Caco-2 (cell line): ENCODE results near the gene OR52N2. TPM values are rescaled to one million over a fixed set of nuclear protein-coding genes. Genes with fewer than 3 reads are reported as not detected.

Experiments
- Bru-seq: library from RNA; stranded (reverse); fragments of 400-500 nt; gene quantifications from one replicate; lab custom pipeline; 2021; lab: Mats Ljungman, UMichigan
- BruChase-seq, 2 experiments: library from RNA; stranded (reverse); fragments of 400-500 nt; gene quantifications; one replicate each; lab custom pipeline; 2021; lab: Mats Ljungman, UMichigan
- BruUV-seq: library from RNA; stranded (reverse); fragments of 400-500 nt; replicated peaks from 2 replicates; lab custom pipeline; 2021; lab: Mats Ljungman, UMichigan
- CTCF ChIA-PET: fragments of 300-600 bp; sonication (Branson Sonifier 250); formaldehyde crosslinking; loops from one replicate; lab custom pipeline; 2022; ENCODE audit warnings: antibody characterized with exemption; lab: Charles Lee
- POLR2A ChIA-PET: fragments of 300-600 bp; sonication (Branson Sonifier 250); formaldehyde crosslinking; loops from one replicate; lab custom pipeline; 2022; ENCODE audit warnings: antibody characterized with exemption; lab: Charles Lee
- DNase-seq, 2 experiments: peaks; one replicate each; pipeline versions ENCODE4 v3.0.0 to v3.0.0-alpha.2; 2020 to 2022
- H3K27me3 ChIP-seq: replicated peaks from 2 replicates; pipeline ENCODE4 v1.6.0; 2011; ENCODE audit warnings: low read length; ENCODE audit not compliant: control insufficient read depth, insufficient read depth
- H3K36me3 ChIP-seq: 2 replicates; pipeline ENCODE4 v1.5.1; 2011; ENCODE audit warnings: low read length; ENCODE audit not compliant: control insufficient read depth, insufficient read depth
- H3K4me1 ChIP-seq: fragments of 250-450 bp; sonication (Bioruptor Pico); 2 replicates; pipeline ENCODE4 v1.5.1; 2020; ENCODE audit warnings: mild to moderate bottlenecking
- H3K4me3 ChIP-seq: 2 replicates; pipeline ENCODE4 v1.5.1; 2011; ENCODE audit warnings: low read depth, mild to moderate bottlenecking, control low read depth, low read length
- H3K9me3 ChIP-seq: fragments of 250-450 bp; sonication (Bioruptor Pico); 2 replicates; pipeline ENCODE4 v1.5.1; 2020; ENCODE audit warnings: mild to moderate bottlenecking, moderate library complexity
- H3K27ac Mint-ChIP-seq: one replicate; pipeline ENCODE4 v1.8.0; 2022; ENCODE audit warnings: mixed read lengths; ENCODE audit not compliant: unreplicated experiment
- H3K27me3 Mint-ChIP-seq: one replicate; pipeline ENCODE4 v1.8.0; 2022; ENCODE audit warnings: mixed read lengths; ENCODE audit not compliant: insufficient read depth, unreplicated experiment
- H3K36me3 Mint-ChIP-seq: one replicate; pipeline ENCODE4 v1.8.0; 2022; ENCODE audit warnings: mild to moderate bottlenecking, mixed read lengths; ENCODE audit not compliant: insufficient read depth, unreplicated experiment
- H3K4me1 Mint-ChIP-seq: one replicate; pipeline ENCODE4 v1.8.0; 2022; ENCODE audit warnings: low read depth, mixed read lengths; ENCODE audit not compliant: unreplicated experiment
- H3K4me3 Mint-ChIP-seq: one replicate; pipeline ENCODE4 v1.8.0; 2022; ENCODE audit warnings: mild to moderate bottlenecking, moderate library complexity, mixed read lengths; ENCODE audit not compliant: unreplicated experiment
- H3K9me3 Mint-ChIP-seq: one replicate; pipeline ENCODE4 v1.8.0; 2022; ENCODE audit warnings: mixed read lengths; ENCODE audit not compliant: unreplicated experiment
- intact Hi-C: fragments of 100-400 bp; cut with micrococcal nuclease; formaldehyde crosslinking; loops from one replicate; pipeline ENCODE4 v1.10.0; 2022; ENCODE audit not compliant: unreplicated experiment
- long read RNA-seq: library from polyadenylated mRNA; stranded (forward); transcript quantifications from one replicate; pipeline ENCODE4 v2.0.0, GENCODE V29; 2022
- total RNA-seq: library from RNA; stranded (reverse); gene quantifications from 2 replicates; pipeline ENCODE4 v1.2.3, GENCODE V29; 2022
- TF ChIP-seq, protein P1 (sequence below), 2 experiments: fragments of 200-600 bp in 1 of 2; IDR thresholded peaks; 1 replicate in 1 of 2; 2 replicates in 1 of 2; pipeline versions ENCODE4 v1.5.1 to v1.8.0; 2011 to 2022; ENCODE audit warnings: antibody characterized with exemption in 1 of 2, control low read depth in 1 of 2, inconsistent platforms in 1 of 2, low read depth in 1 of 2, low read length in 1 of 2, mild to moderate bottlenecking in 1 of 2, moderate library complexity in 1 of 2; ENCODE audit not compliant: insufficient read depth in 1 of 2, severe bottlenecking in 1 of 2, unreplicated experiment in 1 of 2

Gene OR52N2
- total RNA-seq (not detected in 2 replicates), Bru-seq, nascent RNA (not detected), BruChase-seq, experiment 1, labeled RNA remaining after a 2-hour chase (not detected), BruChase-seq, experiment 2, labeled RNA remaining after a 6-hour chase (not detected)
- long read RNA-seq: 0 reads

DNA sequence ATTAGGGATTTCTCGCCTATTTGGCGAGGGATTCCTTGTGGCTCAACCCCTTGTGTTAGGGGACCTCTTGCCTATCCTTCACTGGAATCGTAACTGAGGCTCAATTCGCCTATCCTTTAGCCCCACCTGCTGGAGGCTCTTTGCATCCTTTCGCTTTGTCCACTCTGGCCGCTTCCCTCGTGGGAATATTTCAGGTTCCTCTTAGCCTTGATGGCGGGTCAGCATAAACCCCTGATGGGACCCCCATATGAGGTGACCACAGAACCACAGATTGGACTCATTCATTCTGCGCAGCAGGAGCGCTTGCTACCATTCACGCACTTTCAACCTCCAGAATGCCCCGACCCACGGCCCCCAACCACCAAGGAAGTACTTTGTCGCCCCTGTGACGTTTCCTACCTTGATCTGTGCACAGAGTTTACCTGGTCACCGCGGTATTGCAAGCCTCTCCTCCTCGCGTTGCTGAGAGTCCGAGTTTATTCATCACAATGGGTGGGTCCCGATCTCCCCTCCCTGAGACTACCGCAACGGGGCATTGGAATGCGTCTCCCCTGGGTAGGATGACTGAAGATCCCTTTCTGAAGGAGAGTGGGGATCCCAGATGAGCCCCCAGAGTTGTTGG is at the start of gene OR52N2:
Gene OR52N2 (plus strand): TSS at position 425 of the 622 bp plus-strand sequence. CDS start 11,412 bp downstream, outside the sequence.
- Histone ChIP-seq H3K4me1 (no peaks in the 10 kb centered on the region; the same call in 1 of the 2 replicates), H3K36me3 (no peaks in the 10 kb centered on the region), H3K4me3 (peak within 1 kb of the TSS; percentile 26), H3K9me3 (no peaks in the 10 kb centered on the region; the same call in 1 of the 2 replicates), H3K27me3 (no peaks in the 10 kb centered on the region)
- Mint-ChIP-seq H3K9me3 (peaks cover 10% of the 10 kb centered on the region), H3K4me1 (peaks cover 6% of the 10 kb centered on the region), H3K4me3 (peak within 1 kb of the TSS; percentile 61), H3K36me3 (no peaks in the 10 kb centered on the region), H3K27me3 (peaks cover 16% of the 10 kb centered on the region), H3K27ac (no peak within 1 kb of the TSS)
- BruUV-seq: no TSS peak
- peak; percentile 71 to 80 for DNase-seq
- TF ChIP-seq, protein P1, sequence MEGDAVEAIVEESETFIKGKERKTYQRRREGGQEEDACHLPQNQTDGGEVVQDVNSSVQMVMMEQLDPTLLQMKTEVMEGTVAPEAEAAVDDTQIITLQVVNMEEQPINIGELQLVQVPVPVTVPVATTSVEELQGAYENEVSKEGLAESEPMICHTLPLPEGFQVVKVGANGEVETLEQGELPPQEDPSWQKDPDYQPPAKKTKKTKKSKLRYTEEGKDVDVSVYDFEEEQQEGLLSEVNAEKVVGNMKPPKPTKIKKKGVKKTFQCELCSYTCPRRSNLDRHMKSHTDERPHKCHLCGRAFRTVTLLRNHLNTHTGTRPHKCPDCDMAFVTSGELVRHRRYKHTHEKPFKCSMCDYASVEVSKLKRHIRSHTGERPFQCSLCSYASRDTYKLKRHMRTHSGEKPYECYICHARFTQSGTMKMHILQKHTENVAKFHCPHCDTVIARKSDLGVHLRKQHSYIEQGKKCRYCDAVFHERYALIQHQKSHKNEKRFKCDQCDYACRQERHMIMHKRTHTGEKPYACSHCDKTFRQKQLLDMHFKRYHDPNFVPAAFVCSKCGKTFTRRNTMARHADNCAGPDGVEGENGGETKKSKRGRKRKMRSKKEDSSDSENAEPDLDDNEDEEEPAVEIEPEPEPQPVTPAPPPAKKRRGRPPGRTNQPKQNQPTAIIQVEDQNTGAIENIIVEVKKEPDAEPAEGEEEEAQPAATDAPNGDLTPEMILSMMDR (IDR thresholded peaks at IDR 0.05; ENCODE audit: insufficient read depth in 1 of 2, low read depth in 1 of 2, low read length in 1 of 2, severe bottlenecking in 1 of 2, unreplicated experiment in 1 of 2): peak; percentile 86 to 94
- intact Hi-C loops: loop anchor here (1.0 kb wide), 4 partner anchors 83 to 603 kb away; no protein-coding TSS in a partner anchor
- CTCF ChIA-PET: no interaction called here
- POLR2A ChIA-PET: no interaction called here

DNA sequence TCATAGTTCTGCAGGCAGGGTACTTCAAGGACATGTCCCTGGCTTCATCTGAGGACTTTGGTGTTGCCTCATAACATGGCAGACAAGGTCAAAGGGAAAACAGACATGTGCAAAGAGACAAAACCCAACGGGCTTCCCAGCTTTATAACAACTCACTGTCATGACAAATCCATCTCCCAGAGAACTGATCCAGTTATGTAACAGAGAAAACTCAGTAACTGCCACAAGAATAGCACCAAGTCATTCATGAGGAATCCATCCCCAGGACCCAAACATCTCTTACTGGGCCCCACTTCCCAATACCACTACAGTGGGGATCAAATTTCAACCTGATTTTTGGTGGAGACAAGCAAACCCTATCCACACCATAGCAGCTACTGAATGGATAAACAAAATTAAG is 41.7 kb upstream of the OR52N2 start:
- Histone ChIP-seq H3K36me3 (no peaks in the 10 kb centered on the region), H3K4me3 (no peak overlapping the region), H3K27me3 (no peaks in the 10 kb centered on the region), H3K9me3 (no peaks in the 10 kb centered on the region), H3K4me1 (no peaks in the 10 kb centered on the region)
- Mint-ChIP-seq H3K36me3 (no peaks in the 10 kb centered on the region), H3K4me3 (no peak overlapping the region), H3K27ac (no peak overlapping the region), H3K27me3 (no peaks in the 10 kb centered on the region), H3K9me3 (no peaks in the 10 kb centered on the region), H3K4me1 (no peaks in the 10 kb centered on the region)
- ChIA-PET CTCF (no interaction called here), POLR2A (no interaction called here)
- intact Hi-C loops: no loop called here
- DNase-seq: no peak
- no TSS peak for BruUV-seq
- TF ChIP-seq, protein P1 (IDR thresholded peaks at IDR 0.05; ENCODE audit: insufficient read depth in 1 of 2, low read depth in 1 of 2, low read length in 1 of 2, severe bottlenecking in 1 of 2, unreplicated experiment in 1 of 2): no peak

- POLR2A ChIA-PET: no interaction called here
- intact Hi-C loops: no loop called here
- DNase-seq: no peak
- CTCF ChIA-PET: no interaction called here
- H3K27me3 Mint-ChIP-seq: no peaks in the 10 kb centered on the region
- BruUV-seq: no TSS peak
- Histone ChIP-seq H3K36me3 (no peaks in the 10 kb centered on the region), H3K4me3 (no peak within 1 kb of the TSS), H3K27me3 (no peaks in the 10 kb centered on the region), H3K9me3 (no peaks in the 10 kb centered on the region), H3K4me1 (no peaks in the 10 kb centered on the region)
- no peaks in the 10 kb centered on the region for H3K36me3 Mint-ChIP-seq
- H3K4me1 Mint-ChIP-seq: no peaks in the 10 kb centered on the region
- no peak within 1 kb of the TSS for H3K27ac Mint-ChIP-seq
- H3K9me3 Mint-ChIP-seq: no peaks in the 10 kb centered on the region
- TF ChIP-seq, protein P1 (IDR thresholded peaks at IDR 0.05; ENCODE audit: insufficient read depth in 1 of 2, low read depth in 1 of 2, low read length in 1 of 2, severe bottlenecking in 1 of 2, unreplicated experiment in 1 of 2): no peak
- H3K4me3 Mint-ChIP-seq: no peak within 1 kb of the TSS
These were observed 25.5 kb upstream of the OR52N2 start, which contains the start of gene OR52N5 for GRCh38 chr11:5783255-5783654. Gene OR52N5, minus strand, starts transcription at chr11:5783355. Its CDS starts 4,721 bp downstream, at chr11:5778634.
